Measurements from ENCODE around the gene CDCA8. TPM values are rescaled to one million over a fixed set of nuclear protein-coding genes. Genes with fewer than 3 reads are reported as not detected.

Gene CDCA8
- polyA plus RNA-seq, 2 of the 4 experiments (the other 2 are of a cell fraction), result 26.8 to 32.1 TPM

GRCh38 chr1:37666241-37666867, 26.0 kb upstream of the CDCA8 start:
- DNase-seq (ENCODE audit: low read depth in 1 of 2, low spot score in 1 of 2) (no peak), ATAC-seq (no peak), FAIRE-seq (no peak)
- no peak overlapping the region for H3K4me2 ChIP-seq
- 65% methylated on average over 11 of the region's 11 CpGs for WGBS (ENCODE audit: missing lambda C conversion rate)
- POLR2A ChIA-PET, result no interaction called here
- CTCF ChIA-PET, result interaction anchor here (2.5 kb wide), 2 partner anchors 16 to 63 kb away, joined by 9 to 13 read pairs; no protein-coding TSS in a partner anchor
- no peak overlapping the region for H3K4me3 ChIP-seq
- TF ChIP-seq ELK1 (IDR thresholded peaks at IDR 0.05; ENCODE audit: low read depth, low read length), result no peak
- no peak for TF ChIP-seq RFX5 (IDR thresholded peaks at IDR 0.05)
- no peak for TF ChIP-seq PHF8 (IDR thresholded peaks at IDR 0.05; ENCODE audit: borderline replicate concordance, low read depth)
- no peak for TF ChIP-seq MAZ (IDR thresholded peaks at IDR 0.05; ENCODE audit: borderline replicate concordance, low read depth, low read length)
- TF ChIP-seq RCOR1 (IDR thresholded peaks at IDR 0.05; ENCODE audit: low read depth, low read length), result no peak
- TF ChIP-seq SMC3 (IDR thresholded peaks at IDR 0.05), result no peak
- no peak for TF ChIP-seq CHD4 (IDR thresholded peaks at IDR 0.05; ENCODE audit: borderline replicate concordance)
- no peak for TF ChIP-seq HOXB13 (CRISPR knock-in tag; IDR thresholded peaks at IDR 0.05; ENCODE audit: low read depth)
- TF ChIP-seq, protein P1, sequence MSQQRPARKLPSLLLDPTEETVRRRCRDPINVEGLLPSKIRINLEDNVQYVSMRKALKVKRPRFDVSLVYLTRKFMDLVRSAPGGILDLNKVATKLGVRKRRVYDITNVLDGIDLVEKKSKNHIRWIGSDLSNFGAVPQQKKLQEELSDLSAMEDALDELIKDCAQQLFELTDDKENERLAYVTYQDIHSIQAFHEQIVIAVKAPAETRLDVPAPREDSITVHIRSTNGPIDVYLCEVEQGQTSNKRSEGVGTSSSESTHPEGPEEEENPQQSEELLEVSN (IDR thresholded peaks at IDR 0.05; ENCODE audit: borderline replicate concordance, low read depth), result no peak
- TF ChIP-seq, protein P2, sequence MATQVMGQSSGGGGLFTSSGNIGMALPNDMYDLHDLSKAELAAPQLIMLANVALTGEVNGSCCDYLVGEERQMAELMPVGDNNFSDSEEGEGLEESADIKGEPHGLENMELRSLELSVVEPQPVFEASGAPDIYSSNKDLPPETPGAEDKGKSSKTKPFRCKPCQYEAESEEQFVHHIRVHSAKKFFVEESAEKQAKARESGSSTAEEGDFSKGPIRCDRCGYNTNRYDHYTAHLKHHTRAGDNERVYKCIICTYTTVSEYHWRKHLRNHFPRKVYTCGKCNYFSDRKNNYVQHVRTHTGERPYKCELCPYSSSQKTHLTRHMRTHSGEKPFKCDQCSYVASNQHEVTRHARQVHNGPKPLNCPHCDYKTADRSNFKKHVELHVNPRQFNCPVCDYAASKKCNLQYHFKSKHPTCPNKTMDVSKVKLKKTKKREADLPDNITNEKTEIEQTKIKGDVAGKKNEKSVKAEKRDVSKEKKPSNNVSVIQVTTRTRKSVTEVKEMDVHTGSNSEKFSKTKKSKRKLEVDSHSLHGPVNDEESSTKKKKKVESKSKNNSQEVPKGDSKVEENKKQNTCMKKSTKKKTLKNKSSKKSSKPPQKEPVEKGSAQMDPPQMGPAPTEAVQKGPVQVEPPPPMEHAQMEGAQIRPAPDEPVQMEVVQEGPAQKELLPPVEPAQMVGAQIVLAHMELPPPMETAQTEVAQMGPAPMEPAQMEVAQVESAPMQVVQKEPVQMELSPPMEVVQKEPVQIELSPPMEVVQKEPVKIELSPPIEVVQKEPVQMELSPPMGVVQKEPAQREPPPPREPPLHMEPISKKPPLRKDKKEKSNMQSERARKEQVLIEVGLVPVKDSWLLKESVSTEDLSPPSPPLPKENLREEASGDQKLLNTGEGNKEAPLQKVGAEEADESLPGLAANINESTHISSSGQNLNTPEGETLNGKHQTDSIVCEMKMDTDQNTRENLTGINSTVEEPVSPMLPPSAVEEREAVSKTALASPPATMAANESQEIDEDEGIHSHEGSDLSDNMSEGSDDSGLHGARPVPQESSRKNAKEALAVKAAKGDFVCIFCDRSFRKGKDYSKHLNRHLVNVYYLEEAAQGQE (IDR thresholded peaks at IDR 0.05), result no peak
- TF ChIP-seq MAFK (IDR thresholded peaks at IDR 0.05; ENCODE audit: partially characterized antibody), result no peak
- H3K27ac ChIP-seq, result no peak overlapping the region
- H3K9me3 ChIP-seq, result no peaks in the 10 kb centered on the region
- no peaks in the 10 kb centered on the region for H3K4me1 ChIP-seq

- DNase-seq (ENCODE audit: low read depth in 1 of 2, low spot score in 1 of 2) (no peak), FAIRE-seq (no peak), ATAC-seq (no peak)
- H3K27ac ChIP-seq, result no peak overlapping the region
- no peaks in the 10 kb centered on the region for H3K4me1 ChIP-seq
- ChIA-PET CTCF (interaction anchor here (0.9 to 2.5 kb wide), 3 partner anchors 8 to 64 kb away, joined by 4 to 13 read pairs (median 9); no protein-coding TSS in a partner anchor), POLR2A (no interaction called here)
- H3K4me2 ChIP-seq, result no peak overlapping the region
- 78% methylated on average over 11 of the region's 17 CpGs for WGBS (ENCODE audit: missing lambda C conversion rate)
- no peak overlapping the region for H3K4me3 ChIP-seq
- H3K9me3 ChIP-seq, result no peaks in the 10 kb centered on the region
- TF ChIP-seq CHD2 (IDR thresholded peaks at IDR 0.05; ENCODE audit: low read length, partially characterized antibody) (no peak), EHMT2 (IDR thresholded peaks at IDR 0.05; ENCODE audit: low read depth) (no peak), PBX3 (IDR thresholded peaks at IDR 0.05) (no peak), EP300 (IDR thresholded peaks at IDR 0.05) (no peak), EHF (CRISPR knock-in tag; IDR thresholded peaks at IDR 0.05) (no peak), SREBF2 (IDR thresholded peaks at IDR 0.05) (no peak), RARB (CRISPR knock-in tag; IDR thresholded peaks at IDR 0.05) (no peak), ZFP36 (IDR thresholded peaks at IDR 0.05; ENCODE audit: borderline replicate concordance, partially characterized antibody) (no peak), ESRRA (IDR thresholded peaks at IDR 0.05; ENCODE audit: borderline replicate concordance, low read length) (no peak), TFCP2L1 (CRISPR knock-in tag; IDR thresholded peaks at IDR 0.05) (no peak), NR3C1 (IDR thresholded peaks at IDR 0.05) (no peak), MYC (IDR thresholded peaks at IDR 0.05; ENCODE audit: borderline replicate concordance, low read length) (no peak), CHD4 (IDR thresholded peaks at IDR 0.05; ENCODE audit: borderline replicate concordance) (no peak), RAD21 (conservative IDR thresholded peaks at IDR 0.05 in 1 of 2, IDR thresholded peaks at IDR 0.05 in 1 of 2) (no peak), FOXS1 (CRISPR knock-in tag; IDR thresholded peaks at IDR 0.05) (no peak), HOXB5 (CRISPR knock-in tag; IDR thresholded peaks at IDR 0.05) (no peak)
- TF ChIP-seq, protein P3, sequence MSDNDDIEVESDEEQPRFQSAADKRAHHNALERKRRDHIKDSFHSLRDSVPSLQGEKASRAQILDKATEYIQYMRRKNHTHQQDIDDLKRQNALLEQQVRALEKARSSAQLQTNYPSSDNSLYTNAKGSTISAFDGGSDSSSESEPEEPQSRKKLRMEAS (IDR thresholded peaks at IDR 0.05), result no peak
- TF ChIP-seq, protein P4, sequence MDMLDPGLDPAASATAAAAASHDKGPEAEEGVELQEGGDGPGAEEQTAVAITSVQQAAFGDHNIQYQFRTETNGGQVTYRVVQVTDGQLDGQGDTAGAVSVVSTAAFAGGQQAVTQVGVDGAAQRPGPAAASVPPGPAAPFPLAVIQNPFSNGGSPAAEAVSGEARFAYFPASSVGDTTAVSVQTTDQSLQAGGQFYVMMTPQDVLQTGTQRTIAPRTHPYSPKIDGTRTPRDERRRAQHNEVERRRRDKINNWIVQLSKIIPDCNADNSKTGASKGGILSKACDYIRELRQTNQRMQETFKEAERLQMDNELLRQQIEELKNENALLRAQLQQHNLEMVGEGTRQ (IDR thresholded peaks at IDR 0.05), result no peak
- TF ChIP-seq, protein P1 (IDR thresholded peaks at IDR 0.05; ENCODE audit: borderline replicate concordance, low read depth), result no peak
Observed at GRCh38 chr1:37667023-37667671, 25.2 kb upstream of the CDCA8 start.
